Measurements from ENCODE around the gene OPCML.

GRCh38 chr11:133106417-133106816, 425.9 kb downstream of the OPCML start:
- TF ChIP-seq CTCF (IDR thresholded peaks at IDR 0.05; ENCODE audit: low read depth, low read length, poor library complexity, severe bottlenecking) (no peak), EZH2phosphoT487 (IDR thresholded peaks at IDR 0.05; ENCODE audit: borderline replicate concordance, low read length) (no peak)

Measured in DOHH2 (cell line).